ENCODE measurements around the gene SLC7A4.
A peak's percentile ranks its signal among the peaks of the same experiment; 100 is the strongest.

Gene SLC7A4

DNA sequence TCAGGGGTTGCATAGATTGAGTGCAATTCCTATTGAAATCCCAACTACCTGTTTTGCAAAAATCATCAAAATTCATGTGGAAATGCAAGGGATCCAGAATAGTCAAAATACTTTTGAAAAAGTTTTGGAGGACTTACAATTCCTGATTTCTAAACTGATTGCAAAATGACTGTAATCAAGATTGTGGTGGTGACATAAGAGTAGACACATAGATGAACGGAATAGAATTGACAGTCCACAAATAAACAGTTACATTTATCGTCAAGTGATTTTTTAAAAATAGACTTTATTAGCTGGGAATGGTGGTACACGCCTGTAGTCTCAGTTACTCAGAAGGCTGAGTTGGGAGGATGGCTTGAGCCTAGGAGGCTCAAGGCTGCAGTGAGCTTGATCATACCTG lies 2.6 kb upstream of the SLC7A4 start:
- peaks cover 3% of the 10 kb centered on the region for H3K27me3 ChIP-seq (ENCODE audit: control insufficient read depth, insufficient read depth, low read length)
- no peak overlapping the region for H3K9ac ChIP-seq
- no peaks in the 10 kb centered on the region for H3K9me3 ChIP-seq (ENCODE audit: control insufficient read depth, low read length)
- H2AFZ ChIP-seq: no peak overlapping the region
- no peaks in the 10 kb centered on the region for H3K79me2 ChIP-seq
- H3K4me2 ChIP-seq (ENCODE audit: low read length): no peak overlapping the region
- no peak overlapping the region for H3K4me3 ChIP-seq (ENCODE audit: low read depth, low read length)
- no peaks in the 10 kb centered on the region for H3K4me1 ChIP-seq
- H3K36me3 ChIP-seq (ENCODE audit: control insufficient read depth, insufficient read depth, low read length): no peaks in the 10 kb centered on the region
- TF ChIP-seq, protein P1, sequence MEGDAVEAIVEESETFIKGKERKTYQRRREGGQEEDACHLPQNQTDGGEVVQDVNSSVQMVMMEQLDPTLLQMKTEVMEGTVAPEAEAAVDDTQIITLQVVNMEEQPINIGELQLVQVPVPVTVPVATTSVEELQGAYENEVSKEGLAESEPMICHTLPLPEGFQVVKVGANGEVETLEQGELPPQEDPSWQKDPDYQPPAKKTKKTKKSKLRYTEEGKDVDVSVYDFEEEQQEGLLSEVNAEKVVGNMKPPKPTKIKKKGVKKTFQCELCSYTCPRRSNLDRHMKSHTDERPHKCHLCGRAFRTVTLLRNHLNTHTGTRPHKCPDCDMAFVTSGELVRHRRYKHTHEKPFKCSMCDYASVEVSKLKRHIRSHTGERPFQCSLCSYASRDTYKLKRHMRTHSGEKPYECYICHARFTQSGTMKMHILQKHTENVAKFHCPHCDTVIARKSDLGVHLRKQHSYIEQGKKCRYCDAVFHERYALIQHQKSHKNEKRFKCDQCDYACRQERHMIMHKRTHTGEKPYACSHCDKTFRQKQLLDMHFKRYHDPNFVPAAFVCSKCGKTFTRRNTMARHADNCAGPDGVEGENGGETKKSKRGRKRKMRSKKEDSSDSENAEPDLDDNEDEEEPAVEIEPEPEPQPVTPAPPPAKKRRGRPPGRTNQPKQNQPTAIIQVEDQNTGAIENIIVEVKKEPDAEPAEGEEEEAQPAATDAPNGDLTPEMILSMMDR (IDR thresholded peaks at IDR 0.05): no peak
- H3K27ac ChIP-seq: no peak overlapping the region

DNA sequence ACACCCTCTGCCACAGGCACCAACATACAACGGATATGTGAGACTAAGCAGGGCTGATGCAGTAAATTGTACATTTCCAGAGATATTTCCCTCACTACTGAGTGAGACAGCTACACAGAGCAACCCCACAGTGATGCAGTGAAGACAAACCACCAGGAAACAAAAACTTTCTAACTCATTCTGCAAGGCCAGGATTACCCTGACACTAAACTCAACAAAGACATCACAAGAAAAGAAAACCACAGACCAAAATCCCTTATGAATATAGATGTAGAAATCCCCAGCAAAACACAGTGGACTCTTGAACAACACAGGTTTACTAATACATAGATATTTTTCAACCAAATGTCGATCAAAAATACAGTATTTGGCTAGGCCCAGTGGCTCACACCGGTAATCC lies 1.5 kb upstream of the SLC7A4 start:
- Histone ChIP-seq H3K4me1 (no peaks in the 10 kb centered on the region), H3K36me3 (ENCODE audit: control insufficient read depth, insufficient read depth, low read length) (no peaks in the 10 kb centered on the region), H3K27ac (no peak overlapping the region), H3K4me3 (ENCODE audit: low read depth, low read length) (no peak overlapping the region), H3K9me3 (ENCODE audit: control insufficient read depth, low read length) (no peaks in the 10 kb centered on the region), H3K9ac (no peak overlapping the region), H3K27me3 (ENCODE audit: control insufficient read depth, insufficient read depth, low read length) (peaks cover 3% of the 10 kb centered on the region), H2AFZ (no peak overlapping the region), H3K4me2 (ENCODE audit: low read length) (no peak overlapping the region), H3K79me2 (no peaks in the 10 kb centered on the region)
- TF ChIP-seq, protein P1 (IDR thresholded peaks at IDR 0.05): no peak

DNA sequence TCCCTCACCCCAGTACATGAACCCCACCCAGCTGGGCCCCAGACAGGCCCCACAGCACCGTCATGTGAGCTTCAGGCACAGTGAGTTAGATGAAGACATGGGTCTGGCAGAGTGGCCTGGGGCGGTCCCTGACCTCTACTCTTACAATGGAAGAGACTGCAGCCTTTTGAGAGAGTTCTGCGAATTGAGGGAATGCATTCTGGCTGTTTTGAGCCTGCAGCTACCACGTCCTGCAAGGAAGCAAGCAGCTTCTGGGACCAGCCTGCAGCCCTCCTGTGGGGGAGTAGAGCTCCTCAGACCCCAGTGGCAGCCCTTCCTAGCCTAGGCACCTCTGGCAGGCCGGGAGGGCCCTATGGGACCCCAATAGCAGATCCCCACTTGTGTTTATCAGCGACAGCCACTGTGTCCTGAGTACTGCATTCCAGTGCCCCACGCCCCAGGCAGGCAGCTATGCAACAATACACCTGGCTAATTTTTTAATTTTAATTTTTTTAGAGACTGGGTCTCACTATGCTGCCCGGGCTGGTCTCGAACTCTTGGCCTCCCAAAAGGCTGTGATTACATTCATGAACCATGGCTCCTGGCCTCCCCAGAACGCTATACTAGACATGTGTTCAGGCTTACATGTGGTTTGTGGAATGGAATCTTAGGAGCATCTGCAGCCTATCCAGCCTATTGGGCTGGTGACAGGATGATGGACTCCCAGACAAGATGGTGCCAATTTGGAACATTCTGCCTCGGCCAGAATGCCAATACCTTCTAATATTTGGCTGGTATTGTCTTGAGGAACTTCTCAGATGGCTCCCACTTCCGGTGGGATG lies 717 bp upstream of the SLC7A4 start:
- H3K27me3 ChIP-seq (ENCODE audit: control insufficient read depth, insufficient read depth, low read length): peaks cover 3% of the 10 kb centered on the region

DNA sequence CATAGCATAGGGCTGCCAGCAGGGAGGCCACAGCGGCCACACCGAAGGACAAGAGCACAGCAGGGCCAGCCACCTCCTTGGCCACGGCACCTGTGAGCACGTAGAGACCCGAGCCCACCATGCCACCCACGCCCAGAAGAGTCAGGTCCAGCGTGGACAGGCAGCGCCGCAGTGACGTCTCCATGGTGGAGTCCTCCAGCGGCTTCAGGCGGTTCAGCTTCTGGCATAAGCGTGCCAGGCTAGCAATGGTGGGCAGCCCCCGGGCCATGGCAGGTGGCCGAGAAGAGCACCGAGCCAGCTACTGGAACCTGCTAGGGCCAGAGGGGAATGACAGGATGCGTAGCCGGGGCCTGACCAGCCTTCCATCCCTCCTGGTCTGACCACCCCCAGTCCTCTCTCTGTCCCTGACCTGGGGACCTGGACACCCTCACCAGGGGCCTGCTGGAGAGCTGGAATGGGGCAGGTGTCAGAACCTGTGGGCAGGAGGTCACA lies 770 bp downstream of the SLC7A4 start:
- H3K36me3 ChIP-seq (ENCODE audit: control insufficient read depth, insufficient read depth, low read length): no peaks in the 10 kb centered on the region
- H3K79me2 ChIP-seq: no peaks in the 10 kb centered on the region
- TF ChIP-seq, protein P1 (IDR thresholded peaks at IDR 0.05): no peak
- no peak overlapping the region for H3K4me3 ChIP-seq (ENCODE audit: low read depth, low read length)
- no peak overlapping the region for H3K27ac ChIP-seq
- no peak overlapping the region for H3K9ac ChIP-seq
- no peak overlapping the region for H2AFZ ChIP-seq
- H3K4me1 ChIP-seq: no peaks in the 10 kb centered on the region
- no peak overlapping the region for H3K4me2 ChIP-seq (ENCODE audit: low read length)
- peaks cover 3% of the 10 kb centered on the region for H3K27me3 ChIP-seq (ENCODE audit: control insufficient read depth, insufficient read depth, low read length)
- no peaks in the 10 kb centered on the region for H3K9me3 ChIP-seq (ENCODE audit: control insufficient read depth, low read length)

More for the DNA sequence above, 717 bp upstream of the SLC7A4 start:
- Histone ChIP-seq H3K9ac (no peak overlapping the region), H3K36me3 (ENCODE audit: control insufficient read depth, insufficient read depth, low read length) (no peaks in the 10 kb centered on the region), H3K4me2 (ENCODE audit: low read length) (no peak overlapping the region), H3K27ac (no peak overlapping the region), H3K4me1 (no peaks in the 10 kb centered on the region), H2AFZ (peak overlapping the region; percentile 58), H3K4me3 (ENCODE audit: low read depth, low read length) (no peak overlapping the region), H3K9me3 (ENCODE audit: control insufficient read depth, low read length) (no peaks in the 10 kb centered on the region), H3K79me2 (no peaks in the 10 kb centered on the region)
- TF ChIP-seq, protein P1 (IDR thresholded peaks at IDR 0.05): no peak

All from parathyroid adenoma (tissue), 2 donors.